ENCODE measurements around the gene SESN2. TPM values are rescaled to one million over a fixed set of nuclear protein-coding genes. Genes with fewer than 3 reads are reported as not detected.

The SESN2 gene
- total RNA-seq, 4 donors from 2014 or later, result 6.4 to 8.1 (median 6.8) TPM

DNA sequence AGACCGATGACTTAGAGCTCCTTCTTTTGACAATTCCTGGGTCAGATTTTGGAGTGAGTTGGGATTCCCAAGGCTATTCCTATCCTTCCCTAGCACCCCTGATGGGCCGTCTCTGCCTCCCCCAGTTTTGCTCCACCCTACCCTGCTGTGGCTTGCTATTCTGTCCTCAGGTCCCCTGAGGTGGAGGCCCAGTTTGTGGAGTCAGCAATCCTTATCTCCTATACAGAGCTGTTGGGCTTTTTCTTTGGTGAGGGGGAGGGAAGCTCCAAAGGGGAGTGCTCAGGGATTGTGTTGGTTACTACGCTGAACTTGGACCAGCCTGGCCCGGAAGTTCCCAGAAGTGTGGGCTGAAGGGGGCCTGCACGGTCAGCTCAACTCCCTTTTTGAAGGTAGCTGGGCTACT, 7.6 kb downstream of the SESN2 start:
- H3K27ac ChIP-seq, result no peak overlapping the region
- WGBS, 2 donors, result 61 to 85% methylated on average over 5 of the region's 5 CpGs
- DNase-seq, result no peak
- TF ChIP-seq POLR2A (IDR thresholded peaks at IDR 0.05), result no peak
- TF ChIP-seq, protein P1, sequence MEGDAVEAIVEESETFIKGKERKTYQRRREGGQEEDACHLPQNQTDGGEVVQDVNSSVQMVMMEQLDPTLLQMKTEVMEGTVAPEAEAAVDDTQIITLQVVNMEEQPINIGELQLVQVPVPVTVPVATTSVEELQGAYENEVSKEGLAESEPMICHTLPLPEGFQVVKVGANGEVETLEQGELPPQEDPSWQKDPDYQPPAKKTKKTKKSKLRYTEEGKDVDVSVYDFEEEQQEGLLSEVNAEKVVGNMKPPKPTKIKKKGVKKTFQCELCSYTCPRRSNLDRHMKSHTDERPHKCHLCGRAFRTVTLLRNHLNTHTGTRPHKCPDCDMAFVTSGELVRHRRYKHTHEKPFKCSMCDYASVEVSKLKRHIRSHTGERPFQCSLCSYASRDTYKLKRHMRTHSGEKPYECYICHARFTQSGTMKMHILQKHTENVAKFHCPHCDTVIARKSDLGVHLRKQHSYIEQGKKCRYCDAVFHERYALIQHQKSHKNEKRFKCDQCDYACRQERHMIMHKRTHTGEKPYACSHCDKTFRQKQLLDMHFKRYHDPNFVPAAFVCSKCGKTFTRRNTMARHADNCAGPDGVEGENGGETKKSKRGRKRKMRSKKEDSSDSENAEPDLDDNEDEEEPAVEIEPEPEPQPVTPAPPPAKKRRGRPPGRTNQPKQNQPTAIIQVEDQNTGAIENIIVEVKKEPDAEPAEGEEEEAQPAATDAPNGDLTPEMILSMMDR (IDR thresholded peaks at IDR 0.05), result no peak
- intact Hi-C loops (cut with DNase I), result no loop called here
- no peaks in the 10 kb centered on the region for H3K9me3 ChIP-seq
- no peaks in the 10 kb centered on the region for H3K27me3 ChIP-seq
- no peaks in the 10 kb centered on the region for H3K4me1 ChIP-seq
- peaks cover 0 to under 1% of the 10 kb centered on the region in 2 donors for H3K36me3 ChIP-seq
- H3K4me3 ChIP-seq (replicated peaks in 1 of 3), result no peak overlapping the region

DNA sequence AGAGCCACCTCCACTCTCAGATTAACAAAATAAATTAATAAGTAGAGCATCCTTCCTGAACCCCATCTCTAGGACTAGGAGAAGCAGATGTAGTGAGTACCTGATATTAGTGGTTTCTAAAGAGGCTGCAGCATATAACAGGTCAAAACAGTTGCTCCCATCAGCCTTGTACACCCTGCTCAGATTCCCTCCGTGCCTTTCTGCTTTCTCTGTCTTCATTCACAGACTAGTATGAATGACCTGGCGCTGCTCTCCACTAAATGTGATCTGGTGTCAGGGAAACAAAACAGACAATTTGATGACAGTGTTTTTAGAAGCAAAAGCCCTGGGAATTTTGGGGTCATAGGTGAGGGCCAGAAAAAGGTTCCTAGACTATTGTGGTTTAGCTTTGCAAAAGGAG, 8.3 kb downstream of the SESN2 start:
- intact Hi-C loops (cut with DNase I), result no loop called here
- Histone ChIP-seq H3K36me3 (peaks cover 0 to 7% of the 10 kb centered on the region in 2 donors), H3K4me3 (replicated peaks in 1 of 3) (no peak overlapping the region), H3K27ac (no peak overlapping the region), H3K9me3 (no peaks in the 10 kb centered on the region), H3K27me3 (no peaks in the 10 kb centered on the region), H3K4me1 (no peaks in the 10 kb centered on the region)
- TF ChIP-seq, protein P1 (IDR thresholded peaks at IDR 0.05), result no peak
- TF ChIP-seq POLR2A (IDR thresholded peaks at IDR 0.05), result no peak
- no peak for DNase-seq
- WGBS, 2 donors, result 89 to 93% methylated on average over 2 of the region's 2 CpGs

DNA sequence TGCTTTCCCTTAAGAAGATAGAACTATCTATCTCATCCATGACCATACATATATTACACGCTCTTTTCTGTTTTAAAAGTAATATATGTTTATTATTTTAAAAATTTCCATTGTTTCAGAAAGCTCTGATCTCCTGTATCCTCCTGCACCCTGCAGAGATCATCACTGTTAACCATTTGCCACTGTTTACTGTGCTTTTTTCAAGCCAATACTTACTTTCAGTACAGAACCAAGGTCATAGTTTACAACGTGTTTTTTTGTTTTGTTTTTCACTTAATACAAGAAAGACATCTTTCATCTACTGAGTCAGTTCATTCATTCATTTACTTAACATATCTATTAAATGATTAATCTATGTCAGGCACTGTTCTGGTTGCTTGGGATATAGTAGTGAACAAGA, 10.2 kb downstream of the SESN2 start:
- intact Hi-C loops (cut with DNase I), result no loop called here
- H3K4me1 ChIP-seq, result no peaks in the 10 kb centered on the region

DNA sequence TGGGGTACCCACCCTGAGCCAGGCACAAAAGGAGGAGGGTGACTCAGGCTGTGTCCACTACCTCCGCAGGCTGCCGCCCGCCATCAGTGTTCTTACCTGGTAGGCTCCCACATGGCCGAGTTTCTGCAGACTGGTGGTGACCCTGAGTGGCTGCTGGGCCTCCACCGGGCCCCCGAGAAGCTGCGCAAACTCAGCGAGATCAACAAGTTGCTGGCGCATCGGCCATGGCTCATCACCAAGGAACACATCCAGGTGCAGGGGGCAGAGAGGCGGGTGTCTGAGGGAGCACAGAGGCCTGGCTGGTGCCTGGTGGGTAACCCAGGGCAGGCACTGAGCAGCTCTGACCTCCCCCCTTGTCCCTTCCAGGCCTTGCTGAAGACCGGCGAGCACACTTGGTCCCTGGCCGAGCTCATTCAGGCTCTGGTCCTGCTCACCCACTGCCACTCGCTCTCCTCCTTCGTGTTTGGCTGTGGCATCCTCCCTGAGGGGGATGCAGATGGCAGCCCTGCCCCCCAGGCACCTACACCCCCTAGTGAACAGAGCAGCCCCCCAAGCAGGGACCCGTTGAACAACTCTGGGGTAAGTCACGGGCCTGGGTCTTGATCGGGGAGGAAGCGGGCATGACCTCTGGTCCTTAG, 13.0 kb downstream of the SESN2 start:
- Histone ChIP-seq H3K27ac (no peak overlapping the region), H3K4me3 (replicated peaks in 1 of 3) (no peak overlapping the region), H3K9me3 (no peaks in the 10 kb centered on the region), H3K36me3 (peaks cover 23 to 30% of the 10 kb centered on the region in 2 donors), H3K27me3 (no peaks in the 10 kb centered on the region), H3K4me1 (no peaks in the 10 kb centered on the region)
- no peak for TF ChIP-seq POLR2A (IDR thresholded peaks at IDR 0.05)
- TF ChIP-seq, protein P1 (IDR thresholded peaks at IDR 0.05), result no peak
- intact Hi-C loops (cut with DNase I), result no loop called here
- WGBS, 2 donors, result 92 to 96% methylated on average over 6 to 11 of the region's 20 CpGs
- DNase-seq, result no peak

More for the DNA sequence above, 10.2 kb downstream of the SESN2 start:
- H3K9me3 ChIP-seq, result no peaks in the 10 kb centered on the region
- TF ChIP-seq, protein P1 (IDR thresholded peaks at IDR 0.05), result no peak
- TF ChIP-seq POLR2A (IDR thresholded peaks at IDR 0.05), result no peak
- no peaks in the 10 kb centered on the region for H3K27me3 ChIP-seq
- no peak overlapping the region for H3K4me3 ChIP-seq (replicated peaks in 1 of 3)
- H3K27ac ChIP-seq, result no peak overlapping the region
- no peak for DNase-seq
- peaks cover 16 to 26% of the 10 kb centered on the region in 2 donors for H3K36me3 ChIP-seq
- WGBS, 2 donors, result 75 to 83% methylated on average over 2 of the region's 2 CpGs

DNA sequence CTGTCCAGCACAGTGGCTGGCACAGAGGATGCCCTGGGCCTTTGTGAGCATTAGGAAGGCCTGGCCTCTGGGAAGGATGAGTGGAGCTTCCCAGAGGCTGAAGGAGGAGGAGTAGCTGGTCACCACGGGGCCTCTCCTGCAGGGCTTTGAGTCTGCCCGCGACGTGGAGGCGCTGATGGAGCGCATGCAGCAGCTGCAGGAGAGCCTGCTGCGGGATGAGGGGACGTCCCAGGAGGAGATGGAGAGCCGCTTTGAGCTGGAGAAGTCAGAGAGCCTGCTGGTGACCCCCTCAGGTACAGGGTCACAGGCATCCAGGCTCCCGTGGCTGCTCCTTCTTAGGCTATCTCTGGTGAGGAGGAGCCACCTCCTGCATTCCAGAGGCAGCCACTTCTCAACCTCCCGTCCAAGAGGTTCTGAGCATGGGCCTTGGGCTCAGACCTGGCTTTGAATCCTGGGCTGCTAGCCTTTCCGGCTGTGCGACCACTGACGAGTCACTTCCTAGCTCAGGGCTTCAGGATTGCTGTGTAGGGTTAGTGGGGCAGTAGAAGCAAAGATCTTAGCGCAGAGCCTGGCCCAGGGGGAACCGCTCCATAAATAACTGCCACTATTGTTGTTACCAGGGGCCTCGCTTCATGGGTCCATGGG, 14.0 kb downstream of the SESN2 start:
- no peaks in the 10 kb centered on the region for H3K4me1 ChIP-seq
- intact Hi-C loops (cut with DNase I), result no loop called here
- H3K4me3 ChIP-seq (replicated peaks in 1 of 3), result no peak overlapping the region
- H3K27me3 ChIP-seq, result no peaks in the 10 kb centered on the region
- WGBS, 2 donors, result 92 to 100% methylated on average over 2 to 8 of the region's 17 CpGs
- peaks cover 24 to 30% of the 10 kb centered on the region in 2 donors for H3K36me3 ChIP-seq
- DNase-seq, result no peak
- H3K9me3 ChIP-seq, result no peaks in the 10 kb centered on the region
- no peak overlapping the region for H3K27ac ChIP-seq
- no peak for TF ChIP-seq POLR2A (IDR thresholded peaks at IDR 0.05)
- TF ChIP-seq, protein P1 (IDR thresholded peaks at IDR 0.05), result no peak
